GM11168 (cell line): ENCODE results near the gene TUBGCP5.
"Not testable (repeated sequence)": the region's sequence is repeated elsewhere in the genome, so short reads cannot be mapped to it uniquely, and the experiment has no call there.

Experiments used
- in situ Hi-C: fragments of 300-500 bp; cut with MboI; formaldehyde crosslinking; loops from one replicate; pipeline ENCODE4 v1.12.0; 2022; ENCODE audit warnings: low sequenced_read_pairs; ENCODE audit not compliant: unreplicated experiment

The TUBGCP5 gene

GRCh38 chr15:23043987-23044386 lies 4.6 kb upstream of the TUBGCP5 start:
- in situ Hi-C loops: not testable (repeated sequence)

DNA sequence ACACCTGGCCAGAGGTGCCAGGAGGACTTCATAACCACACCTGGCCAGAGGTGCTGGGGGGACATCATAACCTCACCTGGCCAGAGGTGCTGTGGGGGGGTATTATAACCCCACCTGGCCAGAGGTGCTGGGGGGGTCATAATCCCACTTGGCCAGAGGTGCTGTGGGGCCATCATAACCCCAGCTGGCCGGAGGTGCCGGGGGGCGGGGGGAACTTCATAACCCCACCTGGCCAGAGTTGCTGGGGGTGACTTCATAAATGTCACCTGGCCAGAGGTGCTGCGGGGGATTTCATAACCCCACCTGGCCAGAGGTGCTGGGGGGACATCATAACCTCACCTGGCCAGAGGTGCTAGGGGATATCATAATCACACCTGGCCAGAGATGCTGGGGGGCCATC lies 4.2 kb upstream of the TUBGCP5 start:
- in situ Hi-C loops: not testable (repeated sequence)

DNA sequence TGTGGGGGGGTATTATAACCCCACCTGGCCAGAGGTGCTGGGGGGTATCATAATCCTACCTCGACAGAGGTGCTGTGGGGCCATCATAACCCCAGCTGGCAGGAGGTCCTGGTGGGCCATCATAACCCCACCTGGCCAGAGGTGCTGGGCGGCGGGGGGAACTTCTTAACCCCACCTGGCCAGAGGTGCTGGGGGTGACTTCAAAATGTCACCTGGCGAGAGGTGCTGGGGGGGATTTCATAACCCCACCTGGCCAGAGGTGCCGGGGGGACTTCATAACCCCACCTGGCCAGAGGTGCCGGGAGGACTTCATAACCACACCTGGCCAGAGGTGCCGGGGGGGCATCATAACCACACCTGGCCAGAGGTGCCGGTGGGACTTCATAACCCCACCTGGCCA lies 2.4 kb upstream of the TUBGCP5 start:
- in situ Hi-C loops: not testable (repeated sequence)

DNA sequence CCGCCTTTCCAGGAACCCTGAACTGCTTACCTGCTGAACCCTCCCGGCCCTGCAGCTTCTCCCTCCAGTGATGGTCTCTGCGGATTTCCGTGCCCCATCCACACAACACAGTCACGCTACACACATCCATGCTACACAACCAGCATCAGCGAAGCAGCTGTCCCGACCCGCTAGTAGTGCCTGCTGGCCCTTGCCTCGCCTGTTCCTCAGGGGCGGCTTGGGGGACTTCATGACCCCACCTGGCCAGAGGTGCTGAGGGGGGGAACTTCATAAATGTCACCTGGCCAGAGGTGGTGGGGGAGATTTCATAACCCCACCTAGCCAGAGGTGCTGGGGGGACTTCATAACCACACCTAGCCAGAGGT lies 530 bp upstream of the TUBGCP5 start:
- in situ Hi-C loops: no loop called here

DNA sequence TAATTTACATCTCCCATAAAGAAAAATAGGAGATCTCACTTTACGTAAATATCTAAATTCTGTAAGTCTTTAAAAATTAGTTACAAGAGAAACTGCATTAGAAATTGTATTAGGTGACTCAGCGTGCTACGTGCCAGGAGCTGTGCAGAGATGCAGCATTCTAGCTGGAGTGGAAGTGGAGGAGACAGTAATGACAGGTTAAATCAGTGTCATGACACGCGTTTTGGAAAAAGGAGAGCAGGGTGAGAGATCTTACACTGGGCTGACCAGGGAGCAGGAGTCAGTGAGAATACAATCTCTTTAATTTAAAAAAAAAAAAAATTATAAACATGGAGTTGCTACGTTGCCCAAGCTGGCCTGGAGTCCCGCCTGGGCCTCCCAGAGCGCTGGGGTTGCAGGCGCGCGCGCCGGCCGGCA lies 635 bp downstream of the TUBGCP5 start:
- in situ Hi-C loops: no loop called here

GRCh38 chr15:23035964-23036566 lies 3.3 kb downstream of the TUBGCP5 start:
- in situ Hi-C loops: no loop called here

DNA sequence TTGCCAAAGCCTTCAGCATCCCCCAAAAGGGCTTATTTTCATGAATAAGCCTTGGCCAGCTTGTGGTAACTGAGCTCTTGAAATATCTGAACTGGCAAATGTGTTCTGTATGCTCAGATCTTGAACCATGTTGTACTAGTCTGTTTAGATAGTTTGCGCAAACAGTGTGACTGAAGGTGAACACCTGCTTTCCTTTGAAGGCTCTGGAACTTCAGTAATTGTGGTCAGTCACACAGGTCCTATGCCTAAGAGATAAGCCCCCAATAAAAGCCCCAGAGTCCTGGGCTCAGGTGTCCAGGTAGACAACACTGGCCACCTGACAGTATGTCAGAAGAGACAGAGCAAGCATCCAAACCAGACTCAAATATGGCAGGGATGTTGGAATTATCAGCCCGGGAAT lies 5.4 kb downstream of the TUBGCP5 start:
- in situ Hi-C loops: no loop called here

DNA sequence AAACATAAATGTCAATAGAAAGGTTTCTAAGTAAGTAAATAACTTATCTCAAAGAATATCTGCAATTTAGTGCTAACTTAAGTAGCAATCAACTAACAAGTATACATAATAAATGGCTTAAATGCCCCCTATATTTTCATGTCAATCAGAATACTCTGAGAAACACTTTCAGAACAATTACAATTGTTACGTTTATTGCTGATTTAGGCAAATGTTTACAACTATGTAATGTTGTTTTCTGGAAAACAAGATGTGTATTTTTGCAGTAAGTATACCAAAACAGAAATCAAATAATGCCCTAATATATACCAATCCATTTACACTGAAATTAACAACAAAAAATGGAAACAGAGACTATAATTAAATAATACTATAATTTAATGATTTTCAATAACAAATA lies 13.2 kb downstream of the TUBGCP5 start:
- in situ Hi-C loops: no loop called here

GRCh38 chr15:23022156-23022555 lies 17.2 kb downstream of the TUBGCP5 start:
- in situ Hi-C loops: no loop called here

GRCh38 chr15:23014394-23015000 lies 24.9 kb downstream of the TUBGCP5 start:
- in situ Hi-C loops: loop anchor here (10.0 kb wide), 1 partner anchor 60 kb away; no protein-coding TSS in a partner anchor

DNA sequence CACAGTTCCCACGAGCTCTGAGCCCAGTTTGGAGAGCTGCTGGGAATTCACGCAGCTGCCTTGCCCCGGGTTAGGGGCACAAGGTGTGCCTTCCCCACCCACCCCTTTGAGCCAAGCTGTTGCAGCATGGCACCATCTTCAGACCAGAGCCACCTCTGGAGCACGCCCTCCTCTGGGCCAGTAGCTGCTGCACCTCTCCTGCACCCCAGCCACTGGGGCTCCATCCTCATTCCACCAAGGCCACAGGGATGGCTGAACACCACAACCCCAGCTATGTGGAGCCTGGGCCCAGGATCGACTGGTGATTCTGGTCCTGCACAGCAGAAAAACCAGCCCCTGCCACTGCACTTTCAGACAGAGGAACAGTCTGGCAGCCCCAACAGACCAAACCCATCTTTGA lies 25.7 kb downstream of the TUBGCP5 start:
- in situ Hi-C loops: loop anchor here (10.0 kb wide), 1 partner anchor 61 kb away; no protein-coding TSS in a partner anchor

- in situ Hi-C loops: loop anchor here (10.0 kb wide), 1 partner anchor 62 kb away; no protein-coding TSS in a partner anchor
Measured at GRCh38 chr15:23012616-23013015, 26.8 kb downstream of the TUBGCP5 start.

DNA sequence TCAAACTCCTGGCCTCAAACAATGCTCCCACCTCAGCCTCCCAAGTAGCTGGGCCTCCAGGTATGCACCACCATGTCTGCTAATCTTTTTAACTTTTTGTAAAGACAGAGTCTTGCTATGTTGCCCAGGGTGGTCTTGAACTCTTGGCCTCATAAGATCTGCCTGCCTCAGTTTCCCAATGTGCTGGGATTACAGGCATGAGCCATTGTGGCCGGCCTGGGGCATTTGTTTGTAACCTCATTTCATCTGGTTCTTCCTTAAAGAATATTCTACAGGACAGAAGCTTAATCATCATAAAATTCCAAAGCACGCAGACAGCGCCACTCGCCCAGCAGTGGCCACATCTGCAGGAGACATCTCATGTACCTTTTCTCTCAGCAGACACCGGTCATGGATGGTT lies 35.6 kb downstream of the TUBGCP5 start:
- in situ Hi-C loops: no loop called here

GRCh38 chr15:23002920-23003319 lies 36.4 kb downstream of the TUBGCP5 start:
- in situ Hi-C loops: no loop called here

- in situ Hi-C loops: no loop called here
Measured at GRCh38 chr15:22995795-22996194, 43.6 kb downstream of the TUBGCP5 start.

- in situ Hi-C loops: no loop called here
Measured at GRCh38 chr15:22992024-22992326, 47.4 kb downstream of the TUBGCP5 start.

- in situ Hi-C loops: no loop called here
Measured at GRCh38 chr15:22989576-22990477, 49.5 kb downstream of the TUBGCP5 start.

- in situ Hi-C loops: no loop called here
Measured at GRCh38 chr15:22988811-22989210, 50.6 kb downstream of the TUBGCP5 start.

DNA sequence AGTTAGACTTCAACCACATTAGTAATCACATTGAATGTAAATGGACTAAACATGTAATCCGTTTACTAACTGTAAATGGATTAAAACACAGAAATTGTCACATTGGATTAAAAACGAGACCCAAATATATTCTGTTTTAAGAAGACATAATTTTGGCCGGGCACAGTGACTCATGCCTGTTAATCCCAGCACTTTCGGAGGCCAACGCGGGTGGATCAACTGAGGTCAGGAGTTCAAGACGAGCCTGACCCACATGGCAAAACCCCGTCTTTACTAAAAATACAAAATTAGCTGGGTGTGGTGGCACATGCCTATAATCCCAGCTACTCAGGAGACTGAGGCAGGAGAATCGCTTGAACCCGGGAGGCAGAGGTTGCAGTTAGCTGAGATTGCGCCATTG lies 57.4 kb downstream of the TUBGCP5 start:
- in situ Hi-C loops: not testable (repeated sequence)

DNA sequence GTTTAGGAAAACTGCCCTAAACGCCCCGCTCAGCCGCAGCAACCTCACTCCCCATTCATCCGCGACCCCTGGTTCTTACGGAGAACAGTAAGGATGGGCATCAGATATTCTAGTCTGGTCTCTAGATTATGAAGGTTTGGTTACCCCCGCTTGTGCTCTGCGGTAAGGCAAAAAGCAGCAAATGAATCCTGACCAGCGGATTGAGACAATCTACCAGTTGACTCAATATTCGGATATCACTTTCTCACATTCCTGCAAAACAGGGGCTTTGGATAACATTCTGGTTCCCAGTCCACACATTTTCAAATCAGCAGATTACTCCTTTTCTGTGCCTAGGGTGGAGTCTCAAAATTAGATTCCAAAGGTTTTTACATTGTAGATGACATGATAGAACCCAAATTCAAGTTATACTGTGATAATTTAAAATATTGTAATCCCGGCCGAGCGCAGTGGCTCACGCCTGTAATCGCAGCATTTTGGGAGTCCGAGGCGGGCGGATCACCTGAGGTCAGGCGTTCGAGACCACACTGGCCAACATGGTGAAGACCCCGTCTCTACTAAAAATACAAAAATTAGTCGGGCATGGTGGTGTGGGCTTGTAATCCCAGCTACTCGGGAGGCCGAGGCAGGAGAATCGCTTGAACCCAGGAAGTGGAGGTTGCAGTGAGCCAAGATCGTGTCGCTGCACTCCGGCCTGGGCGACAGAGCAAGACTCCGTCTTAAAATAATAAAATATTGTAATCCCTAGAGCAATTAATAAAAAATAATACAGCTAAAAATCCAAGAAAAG lies 58.1 kb downstream of the TUBGCP5 start:
- in situ Hi-C loops: no loop called here
